HL-60/S4 (cell line): ENCODE data around the gene TDRD12.
"Not testable (repeated sequence)": the region's sequence is repeated elsewhere in the genome, so short reads cannot be mapped to it uniquely, and the experiment has no call there.

Experiments used
- in situ Hi-C: fragments of 300-500 bp; cut with MboI; formaldehyde crosslinking; loops from 2 replicates; pipeline ENCODE4 v1.14.3; 2022; ENCODE audit warnings: low sequenced_read_pairs

Gene TDRD12

GRCh38 chr19:32693151-32694108, 26.1 kb upstream of the TDRD12 start:
- in situ Hi-C loops: not testable (repeated sequence)

GRCh38 chr19:32694316-32694715, 25.3 kb upstream of the TDRD12 start:
- in situ Hi-C loops: not testable (repeated sequence)

- in situ Hi-C loops: not testable (repeated sequence)
These were observed 24.7 kb upstream of the TDRD12 start for GRCh38 chr19:32694851-32695250.

GRCh38 chr19:32695506-32695905, 24.1 kb upstream of the TDRD12 start:
- in situ Hi-C loops: not testable (repeated sequence)

GRCh38 chr19:32696771-32697170, 22.8 kb upstream of the TDRD12 start:
- in situ Hi-C loops: not testable (repeated sequence)

GRCh38 chr19:32700129-32700528, 19.4 kb upstream of the TDRD12 start:
- in situ Hi-C loops: not testable (repeated sequence)

GRCh38 chr19:32702010-32702409, 17.6 kb upstream of the TDRD12 start:
- in situ Hi-C loops: no loop called here

GRCh38 chr19:32704006-32704405, 15.6 kb upstream of the TDRD12 start:
- in situ Hi-C loops: not testable (repeated sequence)

- in situ Hi-C loops: no loop called here
These were observed 11.1 kb upstream of the TDRD12 start for GRCh38 chr19:32708457-32708856.

GRCh38 chr19:32709032-32709431, 10.5 kb upstream of the TDRD12 start:
- in situ Hi-C loops: no loop called here

- in situ Hi-C loops: no loop called here
These were observed 7.8 kb upstream of the TDRD12 start for GRCh38 chr19:32711747-32712146.

- in situ Hi-C loops: not testable (repeated sequence)
These were observed 3.4 kb upstream of the TDRD12 start for GRCh38 chr19:32716203-32716602.

- in situ Hi-C loops: no loop called here
These were observed 2.1 kb upstream of the TDRD12 start for GRCh38 chr19:32717496-32717895.

GRCh38 chr19:32718286-32718685, 1.3 kb upstream of the TDRD12 start:
- in situ Hi-C loops: no loop called here

- in situ Hi-C loops: no loop called here
These were observed 809 bp downstream of the TDRD12 start for GRCh38 chr19:32720216-32720935.

GRCh38 chr19:32720936-32721250, 1.3 kb downstream of the TDRD12 start:
- in situ Hi-C loops: no loop called here

GRCh38 chr19:32735936-32736335, 16.4 kb downstream of the TDRD12 start:
- in situ Hi-C loops: no loop called here

GRCh38 chr19:32743021-32743420, 23.5 kb downstream of the TDRD12 start:
- in situ Hi-C loops: no loop called here

GRCh38 chr19:32743447-32743846, 23.9 kb downstream of the TDRD12 start:
- in situ Hi-C loops: no loop called here

- in situ Hi-C loops: no loop called here
These were observed 25.2 kb downstream of the TDRD12 start for GRCh38 chr19:32744555-32745325.

- in situ Hi-C loops: not testable (repeated sequence)
These were observed 26.2 kb downstream of the TDRD12 start for GRCh38 chr19:32745594-32746251.
